ENCODE measurements around the gene DUOXA1.

Gene DUOXA1

DNA sequence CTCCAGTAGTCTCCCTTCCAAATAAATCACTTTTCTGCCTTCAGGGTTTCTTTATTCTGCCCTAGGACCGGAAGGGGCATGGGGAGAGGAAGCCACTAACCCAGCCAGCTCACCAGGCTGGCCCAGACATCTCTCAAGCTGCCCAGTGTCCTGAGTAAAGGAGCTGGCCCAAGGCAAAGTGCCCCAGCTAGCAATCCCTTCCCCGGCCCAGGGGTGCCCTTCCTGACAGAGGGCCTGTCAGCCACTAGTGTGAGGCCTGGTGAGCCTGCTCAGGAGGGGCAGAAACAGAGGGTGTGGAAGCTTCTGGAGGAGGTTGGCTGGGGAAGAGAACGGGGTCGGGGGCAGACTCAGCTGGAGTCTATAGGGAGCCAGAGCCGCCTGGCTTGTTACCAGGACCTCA is 35.9 kb upstream of the DUOXA1 start:
- ChIA-PET CTCF (interaction anchor here (0.7 to 4.4 kb wide), 4 partner anchors 25 to 293 kb away, joined by 3 to 60 read pairs (median 13); no protein-coding TSS in a partner anchor), POLR2A (no interaction called here)
- TF ChIP-seq ZNF555 (tag by site-specific recombination; conservative IDR thresholded peaks at IDR 0.05) (no peak), ZFHX2 (tag by site-specific recombination; conservative IDR thresholded peaks at IDR 0.05) (no peak), ZBTB48 (tag by site-specific recombination; IDR thresholded peaks at IDR 0.05) (no peak), ZNF37A (tag by site-specific recombination; IDR thresholded peaks at IDR 0.05) (no peak), ZNF837 (tag by site-specific recombination; IDR thresholded peaks at IDR 0.05) (no peak), ZNF354C (tag by site-specific recombination; IDR thresholded peaks at IDR 0.05; ENCODE audit: borderline replicate concordance, low read depth) (no peak), ZNF76 (tag by site-specific recombination; IDR thresholded peaks at IDR 0.05; ENCODE audit: borderline replicate concordance, low read depth) (no peak), ZNF404 (tag by site-specific recombination; IDR thresholded peaks at IDR 0.05) (no peak), PRDM1 (tag by site-specific recombination; IDR thresholded peaks at IDR 0.05) (no peak), ZNF311 (tag by site-specific recombination; IDR thresholded peaks at IDR 0.05; ENCODE audit: borderline replicate concordance) (no peak), ZNF530 (tag by site-specific recombination; IDR thresholded peaks at IDR 0.05; ENCODE audit: low read depth) (no peak), ZNF114 (tag by site-specific recombination; IDR thresholded peaks at IDR 0.05) (no peak), ZFP3 (tag by site-specific recombination; IDR thresholded peaks at IDR 0.05; ENCODE audit: low read depth) (no peak), KLF9 (tag by site-specific recombination; IDR thresholded peaks at IDR 0.05; ENCODE audit: low read depth) (no peak)
- TF ChIP-seq, protein P1, sequence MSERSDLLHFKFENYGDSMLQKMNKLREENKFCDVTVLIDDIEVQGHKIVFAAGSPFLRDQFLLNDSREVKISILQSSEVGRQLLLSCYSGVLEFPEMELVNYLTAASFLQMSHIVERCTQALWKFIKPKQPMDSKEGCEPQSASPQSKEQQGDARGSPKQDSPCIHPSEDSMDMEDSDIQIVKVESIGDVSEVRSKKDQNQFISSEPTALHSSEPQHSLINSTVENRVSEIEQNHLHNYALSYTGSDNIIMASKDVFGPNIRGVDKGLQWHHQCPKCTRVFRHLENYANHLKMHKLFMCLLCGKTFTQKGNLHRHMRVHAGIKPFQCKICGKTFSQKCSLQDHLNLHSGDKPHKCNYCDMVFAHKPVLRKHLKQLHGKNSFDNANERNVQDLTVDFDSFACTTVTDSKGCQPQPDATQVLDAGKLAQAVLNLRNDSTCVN (tag by site-specific recombination; optimal IDR thresholded peaks at IDR 0.05) = no peak
- TF ChIP-seq, protein P2, sequence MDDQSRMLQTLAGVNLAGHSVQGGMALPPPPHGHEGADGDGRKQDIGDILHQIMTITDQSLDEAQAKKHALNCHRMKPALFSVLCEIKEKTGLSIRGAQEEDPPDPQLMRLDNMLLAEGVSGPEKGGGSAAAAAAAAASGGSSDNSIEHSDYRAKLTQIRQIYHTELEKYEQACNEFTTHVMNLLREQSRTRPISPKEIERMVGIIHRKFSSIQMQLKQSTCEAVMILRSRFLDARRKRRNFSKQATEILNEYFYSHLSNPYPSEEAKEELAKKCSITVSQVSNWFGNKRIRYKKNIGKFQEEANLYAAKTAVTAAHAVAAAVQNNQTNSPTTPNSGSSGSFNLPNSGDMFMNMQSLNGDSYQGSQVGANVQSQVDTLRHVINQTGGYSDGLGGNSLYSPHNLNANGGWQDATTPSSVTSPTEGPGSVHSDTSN (CRISPR knock-in tag; IDR thresholded peaks at IDR 0.05) = no peak
- TF ChIP-seq, protein P3, sequence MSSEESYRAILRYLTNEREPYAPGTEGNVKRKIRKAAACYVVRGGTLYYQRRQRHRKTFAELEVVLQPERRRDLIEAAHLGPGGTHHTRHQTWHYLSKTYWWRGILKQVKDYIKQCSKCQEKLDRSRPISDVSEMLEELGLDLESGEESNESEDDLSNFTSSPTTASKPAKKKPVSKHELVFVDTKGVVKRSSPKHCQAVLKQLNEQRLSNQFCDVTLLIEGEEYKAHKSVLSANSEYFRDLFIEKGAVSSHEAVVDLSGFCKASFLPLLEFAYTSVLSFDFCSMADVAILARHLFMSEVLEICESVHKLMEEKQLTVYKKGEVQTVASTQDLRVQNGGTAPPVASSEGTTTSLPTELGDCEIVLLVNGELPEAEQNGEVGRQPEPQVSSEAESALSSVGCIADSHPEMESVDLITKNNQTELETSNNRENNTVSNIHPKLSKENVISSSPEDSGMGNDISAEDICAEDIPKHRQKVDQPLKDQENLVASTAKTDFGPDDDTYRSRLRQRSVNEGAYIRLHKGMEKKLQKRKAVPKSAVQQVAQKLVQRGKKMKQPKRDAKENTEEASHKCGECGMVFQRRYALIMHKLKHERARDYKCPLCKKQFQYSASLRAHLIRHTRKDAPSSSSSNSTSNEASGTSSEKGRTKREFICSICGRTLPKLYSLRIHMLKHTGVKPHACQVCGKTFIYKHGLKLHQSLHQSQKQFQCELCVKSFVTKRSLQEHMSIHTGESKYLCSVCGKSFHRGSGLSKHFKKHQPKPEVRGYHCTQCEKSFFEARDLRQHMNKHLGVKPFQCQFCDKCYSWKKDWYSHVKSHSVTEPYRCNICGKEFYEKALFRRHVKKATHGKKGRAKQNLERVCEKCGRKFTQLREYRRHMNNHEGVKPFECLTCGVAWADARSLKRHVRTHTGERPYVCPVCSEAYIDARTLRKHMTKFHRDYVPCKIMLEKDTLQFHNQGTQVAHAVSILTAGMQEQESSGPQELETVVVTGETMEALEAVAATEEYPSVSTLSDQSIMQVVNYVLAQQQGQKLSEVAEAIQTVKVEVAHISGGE (tag by site-specific recombination; conservative IDR thresholded peaks at IDR 0.05; ENCODE audit: low read depth) = no peak
- TF ChIP-seq, protein P4, sequence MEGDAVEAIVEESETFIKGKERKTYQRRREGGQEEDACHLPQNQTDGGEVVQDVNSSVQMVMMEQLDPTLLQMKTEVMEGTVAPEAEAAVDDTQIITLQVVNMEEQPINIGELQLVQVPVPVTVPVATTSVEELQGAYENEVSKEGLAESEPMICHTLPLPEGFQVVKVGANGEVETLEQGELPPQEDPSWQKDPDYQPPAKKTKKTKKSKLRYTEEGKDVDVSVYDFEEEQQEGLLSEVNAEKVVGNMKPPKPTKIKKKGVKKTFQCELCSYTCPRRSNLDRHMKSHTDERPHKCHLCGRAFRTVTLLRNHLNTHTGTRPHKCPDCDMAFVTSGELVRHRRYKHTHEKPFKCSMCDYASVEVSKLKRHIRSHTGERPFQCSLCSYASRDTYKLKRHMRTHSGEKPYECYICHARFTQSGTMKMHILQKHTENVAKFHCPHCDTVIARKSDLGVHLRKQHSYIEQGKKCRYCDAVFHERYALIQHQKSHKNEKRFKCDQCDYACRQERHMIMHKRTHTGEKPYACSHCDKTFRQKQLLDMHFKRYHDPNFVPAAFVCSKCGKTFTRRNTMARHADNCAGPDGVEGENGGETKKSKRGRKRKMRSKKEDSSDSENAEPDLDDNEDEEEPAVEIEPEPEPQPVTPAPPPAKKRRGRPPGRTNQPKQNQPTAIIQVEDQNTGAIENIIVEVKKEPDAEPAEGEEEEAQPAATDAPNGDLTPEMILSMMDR (tag by site-specific recombination; IDR thresholded peaks at IDR 0.05) = no peak
- Histone ChIP-seq H3K36me3 (ENCODE audit: control insufficient read depth in 2 of 2, insufficient read depth in 1 of 2, low read length in 2 of 2) (no peaks in the 10 kb centered on the region), H3K9me3 (ENCODE audit: control insufficient read depth, insufficient read depth, low read depth, low read length) (no peaks in the 10 kb centered on the region), H3K4me1 (ENCODE audit: control insufficient read depth, insufficient read depth, low read length) (0 out of 2 replicates have a peak, but pooled peaks cover 2% of the 10 kb centered on the region), H3K4me3 (ENCODE audit: low read depth, low read length) (no peak overlapping the region), H3K27ac (ENCODE audit: extremely low read depth, low read depth, low read length) (no peak overlapping the region)

DNA sequence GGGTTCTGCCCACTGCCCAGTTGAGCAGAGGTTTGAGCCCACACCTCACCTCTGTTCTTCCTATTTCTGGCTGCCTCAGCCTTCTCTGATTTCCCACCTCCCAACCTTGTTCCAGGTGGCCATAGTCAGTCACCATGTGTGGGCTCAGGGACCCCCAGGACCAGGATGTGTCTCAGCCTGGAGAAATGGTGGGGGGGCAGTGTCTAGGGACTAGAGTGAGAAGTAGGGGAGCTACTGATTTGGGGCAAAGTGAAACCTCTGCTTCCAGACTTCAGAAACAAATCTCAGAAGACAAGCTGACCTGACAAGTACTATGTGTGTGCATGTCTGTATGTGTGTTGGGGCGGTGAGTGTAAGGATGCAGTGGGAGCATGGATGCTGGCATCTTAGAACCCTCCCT is 35.2 kb upstream of the DUOXA1 start:
- Histone ChIP-seq H3K36me3 (ENCODE audit: control insufficient read depth in 2 of 2, insufficient read depth in 1 of 2, low read length in 2 of 2) (no peaks in the 10 kb centered on the region), H3K4me1 (ENCODE audit: control insufficient read depth, insufficient read depth, low read length) (0 out of 2 replicates have a peak, but pooled peaks cover 2% of the 10 kb centered on the region), H3K27ac (ENCODE audit: extremely low read depth, low read depth, low read length) (no peak overlapping the region), H3K4me3 (ENCODE audit: low read depth, low read length) (no peak overlapping the region), H3K9me3 (ENCODE audit: control insufficient read depth, insufficient read depth, low read depth, low read length) (no peaks in the 10 kb centered on the region)
- CTCF ChIA-PET = interaction anchor here (0.9 to 4.4 kb wide), 4 partner anchors 25 to 293 kb away, joined by 3 to 60 read pairs (median 17); no protein-coding TSS in a partner anchor
- POLR2A ChIA-PET = no interaction called here
- TF ChIP-seq ZNF366 (tag by site-specific recombination; conservative IDR thresholded peaks at IDR 0.05) = no peak
- no peak for TF ChIP-seq PRDM1 (tag by site-specific recombination; IDR thresholded peaks at IDR 0.05)
- no peak for TF ChIP-seq KLF9 (tag by site-specific recombination; IDR thresholded peaks at IDR 0.05; ENCODE audit: low read depth)
- no peak for TF ChIP-seq MEIS1 (CRISPR knock-in tag; IDR thresholded peaks at IDR 0.05; ENCODE audit: borderline replicate concordance)
- no peak for TF ChIP-seq SP3 (tag by site-specific recombination; IDR thresholded peaks at IDR 0.05)
- TF ChIP-seq SP7 (tag by site-specific recombination; IDR thresholded peaks at IDR 0.05) = no peak
- TF ChIP-seq ZNF747 (tag by site-specific recombination; IDR thresholded peaks at IDR 0.05) = no peak
- no peak for TF ChIP-seq ZNF660 (tag by site-specific recombination; IDR thresholded peaks at IDR 0.05)
- TF ChIP-seq, protein P4 (tag by site-specific recombination; IDR thresholded peaks at IDR 0.05) = no peak
- TF ChIP-seq TCF7L2 (IDR thresholded peaks at IDR 0.05; ENCODE audit: borderline replicate concordance, low read depth, low read length) = no peak

All from HEK293 (cell line).